LNCAP (cell line): ENCODE data around the gene ZBTB5.

Experiments used
- CTCF ChIP-seq: fragments of 450-650 bp; IDR thresholded peaks from 2 replicates; pipeline ENCODE4 v1.5.1; 2017; ENCODE audit warnings: mild to moderate bottlenecking

The ZBTB5 gene

GRCh38 chr9:37420271-37421215, 44.7 kb downstream of the ZBTB5 start:
- no peak for TF ChIP-seq CTCF

- TF ChIP-seq CTCF, result no peak
These were observed 46.0 kb downstream of the ZBTB5 start for GRCh38 chr9:37419204-37419603.

GRCh38 chr9:37417857-37418618, 47.2 kb downstream of the ZBTB5 start:
- no peak for TF ChIP-seq CTCF

- no peak for TF ChIP-seq CTCF
These were observed 47.9 kb downstream of the ZBTB5 start for GRCh38 chr9:37417252-37417803.

GRCh38 chr9:37415011-37415719, 50.1 kb downstream of the ZBTB5 start:
- peak; percentile 77 for TF ChIP-seq CTCF

- TF ChIP-seq CTCF, result no peak
These were observed 50.7 kb downstream of the ZBTB5 start for GRCh38 chr9:37414503-37414943.

GRCh38 chr9:37413311-37413710, 51.9 kb downstream of the ZBTB5 start:
- no peak for TF ChIP-seq CTCF
